ENCODE measurements around the gene PRR18.

The PRR18 gene

GRCh38 chr6:166333172-166333995 is 25.2 kb upstream of the PRR18 start:
- DNase-seq = no peak

- DNase-seq = no peak
Observed at GRCh38 chr6:166331503-166332415, 23.6 kb upstream of the PRR18 start.

GRCh38 chr6:166330612-166331011 is 22.4 kb upstream of the PRR18 start:
- DNase-seq = no peak

- DNase-seq = no peak
Observed at GRCh38 chr6:166325383-166326042, 17.3 kb upstream of the PRR18 start.

- DNase-seq = no peak
Observed at GRCh38 chr6:166323395-166323794, 15.2 kb upstream of the PRR18 start.

GRCh38 chr6:166318649-166319600 is 10.7 kb upstream of the PRR18 start:
- DNase-seq = no peak

- no peak for DNase-seq
Observed at GRCh38 chr6:166318227-166318626, 10.0 kb upstream of the PRR18 start.

- DNase-seq = no peak
Observed at GRCh38 chr6:166317261-166318212, 9.3 kb upstream of the PRR18 start.

GRCh38 chr6:166315436-166315835 is 7.2 kb upstream of the PRR18 start:
- DNase-seq = no peak

- no peak for DNase-seq
Observed at GRCh38 chr6:166314454-166314853, 6.3 kb upstream of the PRR18 start.

GRCh38 chr6:166313255-166314070 is 5.3 kb upstream of the PRR18 start:
- no peak for DNase-seq

- no peak for DNase-seq
Observed at GRCh38 chr6:166312832-166313231, 4.6 kb upstream of the PRR18 start.

GRCh38 chr6:166310634-166311033 is 2.4 kb upstream of the PRR18 start:
- no peak for DNase-seq

- DNase-seq = no peak
Observed at GRCh38 chr6:166309977-166310376, 1.8 kb upstream of the PRR18 start.

- DNase-seq = no peak
Observed at GRCh38 chr6:166308769-166309589, 787 bp upstream of the PRR18 start.

- DNase-seq = no peak
Observed at GRCh38 chr6:166307082-166308032, 835 bp downstream of the PRR18 start.

GRCh38 chr6:166306378-166307081 is 1.7 kb downstream of the PRR18 start:
- DNase-seq = no peak
